Ovary (tissue), 9 donors: Measurements from ENCODE around the gene FUBP1. TPM values are rescaled to one million over a fixed set of nuclear protein-coding genes. Genes with fewer than 3 reads are reported as not detected.

ENCODE experiments used
- DNase-seq, 5 donors: peaks; one replicate each; pipeline ENCODE4 v3.0.0-alpha.2; 2019 to 2020
- H3K27ac ChIP-seq, 2 donors: fragments of 200-600 bp; one replicate each; pipeline versions ENCODE4 v1.5.1 to v1.8.0; 2019 to 2022
- H3K27me3 ChIP-seq: fragments of 200-600 bp; one replicate; pipeline ENCODE4 v1.8.0; 2022
- H3K36me3 ChIP-seq: fragments of 200-600 bp; sonication (generic); one replicate; pipeline ENCODE4 v1.5.1; 2019
- H3K4me1 ChIP-seq: one replicate; pipeline ENCODE4 v1.8.1; 2013; ENCODE audit warnings: mild to moderate bottlenecking, moderate library complexity; ENCODE audit not compliant: insufficient read depth
- H3K4me3 ChIP-seq: fragments of 200-600 bp; sonication (generic); one replicate; pipeline ENCODE4 v1.5.1; 2017
- H3K9me3 ChIP-seq, 2 donors: fragments of 200-600 bp in 1 of 2; sonication (generic) in 1 of 2; one replicate each; pipeline versions ENCODE4 v1.5.1 to v1.8.1; 2013 to 2019; ENCODE audit warnings: mild to moderate bottlenecking in 1 of 2, moderate library complexity in 1 of 2
- CTCF ChIP-seq, 3 donors: fragments of 450-650 bp in 2 of 3; fragments of 200-600 bp in 1 of 3; IDR thresholded peaks; one replicate each; pipeline versions ENCODE4 v1.5.1 to v1.8.0; 2016 to 2022; ENCODE audit warnings: antibody characterized with exemption in 3 of 3, mild to moderate bottlenecking in 1 of 3
- EP300 ChIP-seq: sonication (generic); formaldehyde crosslinking; IDR thresholded peaks from one replicate; pipeline ENCODE4 v1.6.1; 2017; ENCODE audit warnings: antibody characterized with exemption
- POLR2A ChIP-seq: fragments of 450-650 bp; IDR thresholded peaks from one replicate; pipeline ENCODE4 v1.6.1; 2017; ENCODE audit warnings: antibody characterized with exemption, mild to moderate bottlenecking, moderate library complexity
- WGBS, 3 donors: extraction: QIAGEN DNeasy Blood & Tissue Kit in 1 of 3; methylation state at CpG; one replicate each; pipeline versions ENCODE4 v1.1.5 to v1.1.7; 2013 to 2017; 5-methylcytosine and 5-hydroxymethylcytosine counted together
- intact Hi-C, 4 donors: fragments of 100-400 bp; cut with DNase I; formaldehyde crosslinking; loops; one replicate each; pipeline versions ENCODE4 v1.11.0 to v1.15.1; 2022 to 2023
- polyA plus RNA-seq, 2 donors: library from polyadenylated mRNA; stranded (reverse); fragments of 200-250 nt in 1 of 2; fragments of 350-450 nt in 1 of 2; fragmentation: Illumina TruSeq in 1 of 2; extraction: RNeasy Lipid Tissue Mini Kit (QIAGEN cat#74804) in 1 of 2; gene quantifications; one replicate each; pipeline ENCODE4 v1.2.3, GENCODE V29; 2013 to 2014
- total RNA-seq, 7 donors: library from RNA; depleted of rRNA in 2 of 7; stranded (reverse); fragments of >200 nt in 2 of 7; fragmentation: NEBNext Ultra II Directional in 3 of 7; extraction: Animal tissue kit (Norgen Biotek cat#: 25700) in 3 of 7; gene quantifications; one replicate each; pipeline versions ENCODE4 v1.1.0 to v1.2.4, GENCODE V29; 2016 to 2023
- donor health status: DM: no; HTN: no; CAD: no; lungs with moderate emphysema.
- donor health status: DM: no; HTN: no; CAD: no.
- donor health status: Bipolar disorder and iron deficiency.
- donor health status: DM: yes; HTN: yes; CAD: no.
- donor health status: DM: no; HTN: no; CAD: no.
- donor health status: DM: yes; HTN: yes; CAD: no.

FUBP1 gene
- total and polyA plus RNA-seq, 9 donors = 78.8 to 169 (median 115) TPM

- no peaks in the 10 kb centered on the region for H3K36me3 ChIP-seq
- intact Hi-C loops = no loop called here
- H3K4me1 ChIP-seq = peaks cover 6% of the 10 kb centered on the region
- no peak overlapping the region for H3K27ac ChIP-seq
- no peak for DNase-seq
- WGBS, 3 donors = 54 to 63% (median 62%) methylated on average over 3 of the region's 3 CpGs
- no peaks in the 10 kb centered on the region for H3K27me3 ChIP-seq
- no peaks in the 10 kb centered on the region for H3K9me3 ChIP-seq
- no peak for TF ChIP-seq POLR2A
- TF ChIP-seq EP300 = no peak
- TF ChIP-seq CTCF (IDR thresholded peaks at IDR 0.05) = no peak
- no peak overlapping the region for H3K4me3 ChIP-seq
These were observed 15.3 kb upstream of the FUBP1 start for GRCh38 chr1:77994117-77994705.

GRCh38 chr1:77991638-77992037, 12.8 kb upstream of the FUBP1 start:
- no peak overlapping the region for H3K4me3 ChIP-seq
- intact Hi-C loops = no loop called here
- no peak overlapping the region for H3K27ac ChIP-seq
- H3K4me1 ChIP-seq = peaks cover 6% of the 10 kb centered on the region
- H3K36me3 ChIP-seq = no peaks in the 10 kb centered on the region
- no peaks in the 10 kb centered on the region for H3K27me3 ChIP-seq
- no peak for DNase-seq
- no peaks in the 10 kb centered on the region for H3K9me3 ChIP-seq
- TF ChIP-seq CTCF (IDR thresholded peaks at IDR 0.05) (no peak), POLR2A (no peak), EP300 (no peak)

GRCh38 chr1:77990629-77991204, 11.8 kb upstream of the FUBP1 start:
- no peak for TF ChIP-seq EP300
- TF ChIP-seq POLR2A = no peak
- no peak for TF ChIP-seq CTCF (IDR thresholded peaks at IDR 0.05)
- no peaks in the 10 kb centered on the region for H3K36me3 ChIP-seq
- no peak overlapping the region for H3K4me3 ChIP-seq
- no peaks in the 10 kb centered on the region for H3K27me3 ChIP-seq
- DNase-seq = no peak
- H3K4me1 ChIP-seq = peaks cover 6% of the 10 kb centered on the region
- intact Hi-C loops = no loop called here
- no peak overlapping the region for H3K27ac ChIP-seq
- WGBS, 3 donors = 68 to 76% (median 74%) methylated on average over 3 of the region's 3 CpGs
- H3K9me3 ChIP-seq = no peaks in the 10 kb centered on the region

- Histone ChIP-seq H3K36me3 (no peaks in the 10 kb centered on the region), H3K9me3 (no peaks in the 10 kb centered on the region), H3K27ac (no peak overlapping the region), H3K4me1 (peaks cover 6% of the 10 kb centered on the region), H3K4me3 (no peak overlapping the region), H3K27me3 (no peaks in the 10 kb centered on the region)
- DNase-seq = no peak
- 85 to 92% (median 90%) methylated on average over 2 of the region's 2 CpGs for WGBS, 3 donors
- TF ChIP-seq EP300 (no peak), CTCF (IDR thresholded peaks at IDR 0.05) (no peak), POLR2A (no peak)
- intact Hi-C loops = no loop called here
These were observed 10.9 kb upstream of the FUBP1 start for GRCh38 chr1:77989744-77990143.
